ENCODE data around the gene SLC6A11.

Gene SLC6A11

GRCh38 chr3:10780243-10780642, 35.8 kb upstream of the SLC6A11 start:
- no peak for TF ChIP-seq CTCF (conservative IDR thresholded peaks at IDR 0.05; ENCODE audit: low read depth, low read length)
- no peak for DNase-seq (ENCODE audit: low read depth)

GRCh38 chr3:10780922-10781321, 35.1 kb upstream of the SLC6A11 start:
- no peak for DNase-seq (ENCODE audit: low read depth)
- TF ChIP-seq CTCF (conservative IDR thresholded peaks at IDR 0.05; ENCODE audit: low read depth, low read length) = no peak
- no peak overlapping the region for H3K4me3 ChIP-seq (ENCODE audit: low read length)

More at GRCh38 chr3:10780243-10780642, 35.8 kb upstream of the SLC6A11 start:
- H3K4me3 ChIP-seq (ENCODE audit: low read length) = no peak overlapping the region

- TF ChIP-seq CTCF (conservative IDR thresholded peaks at IDR 0.05; ENCODE audit: low read depth, low read length) = no peak
- no peak overlapping the region for H3K4me3 ChIP-seq (ENCODE audit: low read length)
- DNase-seq (ENCODE audit: low read depth) = no peak
Measured at GRCh38 chr3:10781981-10782380, 34.0 kb upstream of the SLC6A11 start.

GRCh38 chr3:10783360-10784351, 32.4 kb upstream of the SLC6A11 start:
- H3K4me3 ChIP-seq (ENCODE audit: low read length) = no peak overlapping the region
- peak; percentile 85 for TF ChIP-seq CTCF (conservative IDR thresholded peaks at IDR 0.05; ENCODE audit: low read depth, low read length)
- no peak for DNase-seq (ENCODE audit: low read depth)

- no peak overlapping the region for H3K4me3 ChIP-seq (ENCODE audit: low read length)
- no peak for DNase-seq (ENCODE audit: low read depth)
- no peak for TF ChIP-seq CTCF (conservative IDR thresholded peaks at IDR 0.05; ENCODE audit: low read depth, low read length)
Measured at GRCh38 chr3:10786640-10787039, 29.4 kb upstream of the SLC6A11 start.

GRCh38 chr3:10788451-10788850, 27.6 kb upstream of the SLC6A11 start:
- no peak overlapping the region for H3K4me3 ChIP-seq (ENCODE audit: low read length)
- DNase-seq (ENCODE audit: low read depth) = no peak
- no peak for TF ChIP-seq CTCF (conservative IDR thresholded peaks at IDR 0.05; ENCODE audit: low read depth, low read length)

- no peak for DNase-seq (ENCODE audit: low read depth)
- no peak overlapping the region for H3K4me3 ChIP-seq (ENCODE audit: low read length)
- no peak for TF ChIP-seq CTCF (conservative IDR thresholded peaks at IDR 0.05; ENCODE audit: low read depth, low read length)
Measured at GRCh38 chr3:10790713-10791112, 25.3 kb upstream of the SLC6A11 start.

Measured in retinal pigment epithelial cell (primary cell).